OCI-LY7 (cell line): Measurements from ENCODE around the gene TMEM271. TPM values are rescaled to one million over a fixed set of nuclear protein-coding genes. Genes with fewer than 3 reads are reported as not detected.

Experiments
- BruUV-seq: library from RNA; stranded (reverse); fragments of 400-500 nt; replicated peaks from 2 replicates; lab custom pipeline; 2021; lab: Mats Ljungman, UMichigan
- CTCF ChIA-PET: fragments of 300-600 bp; sonication (Branson Sonifier 250); formaldehyde crosslinking; loops from one replicate; lab custom pipeline; 2022; ENCODE audit warnings: antibody characterized with exemption; ENCODE audit not compliant: unreplicated experiment; lab: Charles Lee
- POLR2A ChIA-PET: fragments of 300-600 bp; sonication (Branson Sonifier 250); formaldehyde crosslinking; loops from one replicate; lab custom pipeline; 2022; ENCODE audit warnings: antibody characterized with exemption; lab: Charles Lee
- DNase-seq: peaks from one replicate; pipeline ENCODE4 v3.0.0-alpha.2; 2015; ENCODE audit warnings: low spot score
- H2AFZ ChIP-seq: fragments of 200-600 bp; sonication (generic), shearing (Covaris generic); 2 replicates; pipeline ENCODE4 v1.6.1; 2014; ENCODE audit warnings: mild to moderate bottlenecking, antibody characterized with exemption, low read length, moderate library complexity
- H3K27ac ChIP-seq: fragments of 200-600 bp; sonication (generic); 2 replicates; pipeline ENCODE4 v1.5.1; 2014; ENCODE audit warnings: mixed run types, low read depth, mild to moderate bottlenecking, moderate library complexity, low read length, inconsistent platforms; ENCODE audit not compliant: poor library complexity, severe bottlenecking
- H3K36me3 ChIP-seq: fragments of 200-600 bp; sonication (generic); 2 replicates; pipeline ENCODE4 v1.6.1; 2014; ENCODE audit warnings: mild to moderate bottlenecking, antibody characterized with exemption, low read length, moderate library complexity, mixed read lengths; ENCODE audit not compliant: insufficient read depth
- H3K4me1 ChIP-seq: fragments of 200-600 bp; sonication (generic); 2 replicates; pipeline ENCODE4 v1.5.1; 2014; ENCODE audit warnings: mild to moderate bottlenecking, low read length; ENCODE audit not compliant: insufficient read depth, poor library complexity, severe bottlenecking
- H3K4me2 ChIP-seq: fragments of 200-600 bp; sonication (generic); 2 replicates; pipeline ENCODE4 v1.6.1; 2014; ENCODE audit warnings: mild to moderate bottlenecking, low read length
- H3K4me3 ChIP-seq: fragments of 200-600 bp; sonication (generic); 2 replicates; pipeline ENCODE4 v1.5.1; 2014; ENCODE audit warnings: mild to moderate bottlenecking, low read depth, low read length; ENCODE audit not compliant: poor library complexity, severe bottlenecking
- H3K79me2 ChIP-seq: fragments of 200-600 bp; sonication (generic); 2 replicates; pipeline ENCODE4 v1.6.1; 2016; ENCODE audit warnings: low read depth, mild to moderate bottlenecking, low read length, moderate library complexity, mixed read lengths; ENCODE audit not compliant: insufficient read depth
- H3K9me2 ChIP-seq: fragments of 200-600 bp; sonication (generic); 2 replicates; pipeline ENCODE4 v1.6.1; 2016; ENCODE audit warnings: mild to moderate bottlenecking, low read length, mixed read lengths; ENCODE audit not compliant: insufficient read depth
- H3K9me3 ChIP-seq: fragments of 200-600 bp; sonication (generic); 2 replicates; pipeline ENCODE4 v1.6.1; 2014; ENCODE audit warnings: mild to moderate bottlenecking, mixed run types, low read length, mixed read lengths
- H4K20me1 ChIP-seq: fragments of 200-600 bp; sonication (generic); 2 replicates; pipeline ENCODE4 v1.6.1; 2014; ENCODE audit warnings: mild to moderate bottlenecking, antibody characterized with exemption, low read length, moderate library complexity, mixed read lengths; ENCODE audit not compliant: insufficient read depth
- EZH2phosphoT487 ChIP-seq: fragments of 200-600 bp; sonication (generic); IDR thresholded peaks from 2 replicates; pipeline ENCODE4 v1.6.1; 2018; ENCODE audit warnings: low read depth, borderline replicate concordance, mild to moderate bottlenecking, mixed run types, antibody characterized with exemption, low read length, moderate library complexity, mixed read lengths
- intact Hi-C: fragments of 100-400 bp; cut with micrococcal nuclease; formaldehyde crosslinking; loops from one replicate; pipeline ENCODE4 v1.10.0; 2022; ENCODE audit not compliant: unreplicated experiment
- total RNA-seq, 2 experiments: library from RNA; depleted of rRNA in 1 of 2; stranded (reverse); fragments of >200 nt in 1 of 2; shearing (Covaris generic) in 1 of 2; gene quantifications; 2 replicates each; pipeline ENCODE4 v1.2.3, GENCODE V29; 2014 to 2022
- TF ChIP-seq, protein P1 (sequence below): fragments of 200-600 bp; sonication (generic); conservative IDR thresholded peaks from 2 replicates; pipeline ENCODE4 v1.5.1; 2014; ENCODE audit warnings: mild to moderate bottlenecking, antibody characterized with exemption, low read length, moderate library complexity, mixed read lengths

TMEM271 gene
- total RNA-seq, 2 experiments from 2014 or later = not detected

DNA sequence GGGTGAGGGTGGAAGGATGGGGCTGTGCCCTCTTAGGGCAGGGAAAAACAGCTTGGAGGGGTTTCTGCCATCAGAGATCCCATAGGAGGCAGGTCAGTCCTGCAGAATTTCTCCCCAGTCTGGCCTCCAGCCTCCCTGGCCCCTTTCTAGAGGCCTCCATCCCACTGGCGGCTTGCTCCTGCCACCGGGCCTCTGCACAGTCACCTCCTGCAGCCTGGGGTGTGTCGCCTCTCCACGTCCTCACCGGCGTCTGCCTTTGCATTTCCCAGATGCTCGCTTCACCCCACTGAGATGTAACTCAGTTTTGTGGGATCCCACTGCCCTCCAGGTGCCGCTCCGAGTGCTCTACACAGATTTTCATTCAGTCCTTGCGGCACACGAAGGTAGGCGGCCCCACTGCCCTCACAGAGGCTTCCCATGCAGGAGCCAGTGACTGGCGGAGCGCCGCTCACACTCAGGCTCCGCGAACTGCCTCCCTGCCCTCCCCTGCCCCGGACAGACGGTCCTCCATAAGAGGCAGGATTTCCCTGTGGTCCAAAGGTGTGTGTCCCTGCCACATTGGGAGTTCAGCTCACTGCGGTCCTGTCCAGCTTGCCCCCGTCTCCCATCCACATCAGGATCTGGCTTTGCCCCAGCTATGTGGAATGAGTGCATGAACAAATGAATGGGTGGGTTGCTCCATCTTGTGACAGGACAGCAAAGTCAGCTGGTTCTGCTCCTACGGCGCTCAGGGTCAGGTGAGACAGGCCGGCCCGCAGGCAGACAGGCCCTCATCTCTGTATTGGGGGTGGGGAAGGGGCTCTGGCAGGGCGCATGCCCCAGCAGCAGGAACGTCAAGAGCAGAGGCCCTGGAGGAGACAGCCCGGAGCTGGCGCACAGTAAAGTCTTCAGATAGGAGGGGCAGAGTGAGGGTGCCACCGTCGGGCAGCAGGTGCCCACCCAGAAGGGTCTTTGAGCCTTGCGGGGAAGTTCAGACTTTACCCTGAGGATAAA lies 2.7 kb upstream of the TMEM271 start:
- H3K4me3 ChIP-seq = no peak overlapping the region
- ChIA-PET POLR2A (interaction anchor here (0.5 kb wide), 1 partner anchor 317 kb away, joined by 5 read pairs; no protein-coding TSS in a partner anchor), CTCF (interaction anchor here (0.6 kb wide), 1 partner anchor 49 kb away, joined by 3 read pairs; no protein-coding TSS in a partner anchor)
- no peak overlapping the region for H2AFZ ChIP-seq
- H3K79me2 ChIP-seq = no peaks in the 10 kb centered on the region
- BruUV-seq = no TSS peak
- H3K9me2 ChIP-seq = no peaks in the 10 kb centered on the region
- no peak overlapping the region for H3K27ac ChIP-seq
- H3K4me2 ChIP-seq = no peak overlapping the region
- H3K9me3 ChIP-seq = peaks cover under 1% of the 10 kb centered on the region; the same call in 1 of the 2 replicates
- H4K20me1 ChIP-seq = no peaks in the 10 kb centered on the region
- H3K4me1 ChIP-seq = no peaks in the 10 kb centered on the region
- no peaks in the 10 kb centered on the region for H3K36me3 ChIP-seq
- DNase-seq = no peak
- intact Hi-C loops = no loop called here
- no peak for TF ChIP-seq EZH2phosphoT487
- TF ChIP-seq, protein P1, sequence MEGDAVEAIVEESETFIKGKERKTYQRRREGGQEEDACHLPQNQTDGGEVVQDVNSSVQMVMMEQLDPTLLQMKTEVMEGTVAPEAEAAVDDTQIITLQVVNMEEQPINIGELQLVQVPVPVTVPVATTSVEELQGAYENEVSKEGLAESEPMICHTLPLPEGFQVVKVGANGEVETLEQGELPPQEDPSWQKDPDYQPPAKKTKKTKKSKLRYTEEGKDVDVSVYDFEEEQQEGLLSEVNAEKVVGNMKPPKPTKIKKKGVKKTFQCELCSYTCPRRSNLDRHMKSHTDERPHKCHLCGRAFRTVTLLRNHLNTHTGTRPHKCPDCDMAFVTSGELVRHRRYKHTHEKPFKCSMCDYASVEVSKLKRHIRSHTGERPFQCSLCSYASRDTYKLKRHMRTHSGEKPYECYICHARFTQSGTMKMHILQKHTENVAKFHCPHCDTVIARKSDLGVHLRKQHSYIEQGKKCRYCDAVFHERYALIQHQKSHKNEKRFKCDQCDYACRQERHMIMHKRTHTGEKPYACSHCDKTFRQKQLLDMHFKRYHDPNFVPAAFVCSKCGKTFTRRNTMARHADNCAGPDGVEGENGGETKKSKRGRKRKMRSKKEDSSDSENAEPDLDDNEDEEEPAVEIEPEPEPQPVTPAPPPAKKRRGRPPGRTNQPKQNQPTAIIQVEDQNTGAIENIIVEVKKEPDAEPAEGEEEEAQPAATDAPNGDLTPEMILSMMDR = no peak

- CTCF ChIA-PET = no interaction called here
- Histone ChIP-seq H3K27ac (no peak overlapping the region), H3K36me3 (no peaks in the 10 kb centered on the region), H3K4me1 (no peaks in the 10 kb centered on the region), H2AFZ (no peak overlapping the region), H3K79me2 (no peaks in the 10 kb centered on the region), H3K4me2 (no peak overlapping the region), H3K9me2 (no peaks in the 10 kb centered on the region), H4K20me1 (no peaks in the 10 kb centered on the region), H3K4me3 (no peak overlapping the region), H3K9me3 (no peaks in the 10 kb centered on the region)
- no TSS peak for BruUV-seq
- intact Hi-C loops = no loop called here
- TF ChIP-seq, protein P1 = no peak
- no peak for TF ChIP-seq EZH2phosphoT487
- DNase-seq = no peak
- POLR2A ChIA-PET = no interaction called here
Measured at GRCh38 chr4:577499-578450, 1.7 kb upstream of the TMEM271 start.
